Hematopoietic multipotent progenitor cell (in vitro differentiated cells): ENCODE results near the gene EFHC1. TPM values are rescaled to one million over a fixed set of nuclear protein-coding genes. Genes with fewer than 3 reads are reported as not detected.
"Not testable (repeated sequence)": the region's sequence is repeated elsewhere in the genome, so short reads cannot be mapped to it uniquely, and the experiment has no call there.

Experiments used
- DNase-seq, 3 donors: peaks; one replicate each; pipeline ENCODE4 v3.0.0-alpha.2; 2011 to 2015; ENCODE audit warnings: low read depth in 2 of 3, low spot score in 2 of 3
- total RNA-seq: library from RNA; depleted of rRNA; stranded (reverse); fragments of >200 nt; gene quantifications from one replicate; pipeline ENCODE4 v1.2.3, GENCODE V29; 2012

EFHC1 gene, protein sequence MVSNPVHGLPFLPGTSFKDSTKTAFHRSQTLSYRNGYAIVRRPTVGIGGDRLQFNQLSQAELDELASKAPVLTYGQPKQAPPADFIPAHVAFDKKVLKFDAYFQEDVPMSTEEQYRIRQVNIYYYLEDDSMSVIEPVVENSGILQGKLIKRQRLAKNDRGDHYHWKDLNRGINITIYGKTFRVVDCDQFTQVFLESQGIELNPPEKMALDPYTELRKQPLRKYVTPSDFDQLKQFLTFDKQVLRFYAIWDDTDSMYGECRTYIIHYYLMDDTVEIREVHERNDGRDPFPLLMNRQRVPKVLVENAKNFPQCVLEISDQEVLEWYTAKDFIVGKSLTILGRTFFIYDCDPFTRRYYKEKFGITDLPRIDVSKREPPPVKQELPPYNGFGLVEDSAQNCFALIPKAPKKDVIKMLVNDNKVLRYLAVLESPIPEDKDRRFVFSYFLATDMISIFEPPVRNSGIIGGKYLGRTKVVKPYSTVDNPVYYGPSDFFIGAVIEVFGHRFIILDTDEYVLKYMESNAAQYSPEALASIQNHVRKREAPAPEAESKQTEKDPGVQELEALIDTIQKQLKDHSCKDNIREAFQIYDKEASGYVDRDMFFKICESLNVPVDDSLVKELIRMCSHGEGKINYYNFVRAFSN
- total RNA-seq = 33.7 TPM

DNA sequence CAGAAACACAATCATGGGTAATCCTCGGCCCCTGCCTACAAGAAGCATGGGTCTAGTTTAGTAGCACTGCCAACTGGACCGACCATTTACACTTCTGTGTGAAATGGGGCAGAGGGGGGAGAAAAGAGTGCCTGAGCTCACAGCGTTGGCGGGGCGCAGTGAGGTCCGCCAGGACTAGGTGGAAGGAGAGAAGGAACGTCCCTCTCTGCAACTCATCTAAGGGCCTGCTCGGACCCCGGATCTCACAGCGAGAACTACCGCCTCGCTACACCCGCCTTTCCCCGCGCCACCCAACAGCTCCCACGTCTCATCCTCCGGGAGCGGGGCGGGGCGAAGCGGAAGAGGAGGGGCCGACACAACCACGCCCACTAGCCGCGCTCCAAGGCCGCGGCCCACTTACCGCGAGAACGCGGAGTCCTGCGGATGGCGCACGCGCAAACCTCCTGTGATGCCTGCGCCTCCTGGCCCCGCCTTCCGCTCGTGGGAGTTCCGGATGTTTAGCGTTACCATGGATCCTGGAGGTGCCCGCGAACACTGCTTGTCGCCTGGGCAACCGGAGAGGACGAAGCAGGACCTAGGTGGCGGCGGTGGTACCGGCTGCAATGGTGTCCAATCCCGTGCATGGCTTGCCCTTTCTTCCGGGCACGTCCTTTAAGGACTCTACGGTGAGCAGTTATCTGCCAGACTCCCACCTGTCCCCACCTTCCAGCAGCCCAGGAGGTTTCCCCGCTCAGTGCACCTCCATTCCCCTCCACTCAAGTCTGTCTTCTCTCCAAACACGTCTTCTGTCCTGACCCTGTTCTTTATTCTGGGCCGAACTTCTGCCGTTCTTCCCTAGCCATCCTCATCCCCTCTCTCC lies at the start of gene EFHC1:
EFHC1 (plus strand) TSS at position 534 of the 859 bp plus-strand sequence; CDS start at position 603, 69 bp downstream.
- DNase-seq = peak; percentile 95 to 98 (median 98)

DNA sequence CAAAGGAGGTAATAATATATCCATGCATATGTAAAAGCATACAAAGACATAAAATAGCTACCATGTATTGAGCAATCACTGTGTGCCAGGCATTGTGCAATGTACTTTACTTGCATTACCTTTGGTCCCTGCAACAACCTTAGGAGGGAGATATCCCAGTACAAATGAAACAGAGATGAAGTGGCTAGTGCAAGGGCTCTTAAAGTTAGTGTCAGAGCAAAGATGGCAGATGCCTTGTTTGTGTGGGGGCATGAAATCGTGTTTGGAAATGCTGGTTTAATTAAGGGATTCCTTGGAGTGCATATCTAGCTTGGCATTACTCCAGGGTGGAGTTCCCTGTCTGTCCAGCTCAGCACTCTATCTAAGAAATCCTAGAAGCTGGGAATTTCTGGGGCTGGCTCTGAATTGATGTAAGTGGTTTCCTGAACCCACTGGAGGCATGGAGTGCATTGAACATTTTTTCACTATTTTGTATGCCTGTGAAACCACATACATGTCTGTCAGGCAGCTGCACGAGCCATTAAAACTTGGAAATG lies 48.4 kb upstream of the EFHC1 start:
- no peak for DNase-seq

DNA sequence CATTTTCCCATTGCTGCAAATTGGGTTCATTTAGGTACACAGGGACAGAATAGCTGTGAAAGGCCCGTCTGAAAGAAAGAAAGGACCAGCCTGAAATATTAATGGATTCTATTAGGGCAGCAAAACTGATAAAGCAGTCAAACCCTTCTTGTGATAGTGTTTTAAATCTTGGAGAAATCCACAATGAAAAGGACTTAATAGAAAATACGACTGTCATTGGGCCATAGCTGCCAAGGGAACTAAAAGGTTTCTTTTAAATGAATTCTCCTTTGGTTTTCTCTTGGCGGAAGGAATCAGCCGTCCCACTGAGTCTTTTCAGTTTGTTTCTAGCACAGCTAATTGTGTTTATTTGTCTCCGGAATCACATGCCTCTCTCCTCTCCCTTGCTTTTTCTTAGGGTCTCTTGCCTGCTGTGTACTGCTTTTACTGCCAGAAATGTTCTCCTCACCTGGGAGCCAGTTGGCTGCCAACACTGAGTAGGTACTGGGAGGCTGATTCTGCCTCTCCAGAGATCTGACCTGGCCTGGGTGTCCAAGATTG lies 46.9 kb upstream of the EFHC1 start:
- DNase-seq = no peak

DNA sequence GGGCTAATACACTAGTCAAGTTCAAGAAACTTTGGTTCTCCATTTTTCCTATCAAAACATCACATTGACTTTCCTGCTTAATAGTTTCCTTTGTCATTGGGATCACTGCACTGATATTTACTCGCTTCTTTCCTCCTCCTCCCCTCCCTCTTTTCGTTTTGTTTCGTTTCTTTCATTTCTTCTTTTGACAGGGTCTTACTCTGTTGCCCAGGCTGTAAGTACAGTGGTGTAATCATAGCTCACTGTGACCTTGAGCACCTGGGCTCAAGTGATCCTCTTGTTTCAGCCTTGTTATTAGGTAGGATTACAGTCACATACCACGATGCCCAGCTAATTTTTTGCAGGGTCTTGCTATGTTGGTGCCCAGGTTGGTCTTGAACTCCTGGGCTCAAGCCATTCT lies 45.9 kb upstream of the EFHC1 start:
- no peak for DNase-seq

DNA sequence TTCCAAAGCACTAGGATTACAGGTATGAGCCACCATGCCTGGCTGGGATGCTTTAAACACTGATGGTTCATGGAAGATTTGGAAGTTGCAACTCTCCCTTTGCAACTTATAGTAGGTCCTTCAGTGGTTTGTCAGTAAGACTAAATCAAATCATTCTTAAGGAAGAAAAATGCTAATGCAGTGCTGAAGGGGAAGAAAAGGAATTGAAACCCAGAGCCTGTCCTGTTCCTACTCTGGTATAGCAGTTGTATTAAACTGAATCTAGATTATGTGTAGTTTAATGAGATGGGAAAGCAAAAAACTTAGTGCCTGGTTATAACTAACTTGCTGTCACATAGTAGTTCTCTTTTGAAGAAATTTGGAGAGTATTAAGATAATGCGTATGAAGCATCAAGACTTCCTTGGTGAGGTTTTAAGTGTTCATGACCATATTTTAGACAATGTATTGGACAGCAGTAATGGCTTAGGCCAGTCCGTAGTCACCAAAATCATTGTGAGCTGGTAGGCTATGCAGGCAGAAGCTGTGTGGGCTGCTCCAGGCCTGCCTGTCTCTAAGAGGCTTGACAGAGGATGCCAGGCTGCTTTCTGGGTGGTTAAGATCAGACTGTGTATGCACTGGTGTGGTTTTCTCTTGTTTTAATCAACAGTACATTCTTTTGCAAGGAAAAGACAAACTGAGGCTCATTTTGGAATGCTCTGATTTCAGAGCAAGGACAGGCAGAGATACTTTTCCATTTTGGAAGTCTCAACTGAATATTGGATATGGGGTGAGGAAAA lies 44.2 kb upstream of the EFHC1 start:
- no peak for DNase-seq

DNA sequence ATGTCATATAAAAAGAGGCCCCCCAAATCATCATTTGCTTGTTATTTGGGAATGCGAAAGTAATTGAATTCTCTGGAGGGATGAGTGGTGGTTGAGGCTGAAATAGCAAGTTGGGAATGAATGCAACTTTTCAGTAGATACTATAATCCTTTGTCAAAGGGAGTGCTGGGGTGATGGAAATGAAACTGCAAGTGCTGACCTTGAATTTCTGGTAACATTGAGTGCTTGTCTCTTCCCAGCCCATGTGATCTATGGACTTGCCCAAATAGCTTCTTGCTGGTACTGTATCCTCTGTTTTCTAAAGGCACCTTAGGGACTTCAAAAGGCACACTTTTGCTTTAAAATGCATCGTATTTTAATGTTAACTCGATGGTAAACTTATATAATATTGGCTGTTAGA lies 43.4 kb upstream of the EFHC1 start:
- no peak for DNase-seq

DNA sequence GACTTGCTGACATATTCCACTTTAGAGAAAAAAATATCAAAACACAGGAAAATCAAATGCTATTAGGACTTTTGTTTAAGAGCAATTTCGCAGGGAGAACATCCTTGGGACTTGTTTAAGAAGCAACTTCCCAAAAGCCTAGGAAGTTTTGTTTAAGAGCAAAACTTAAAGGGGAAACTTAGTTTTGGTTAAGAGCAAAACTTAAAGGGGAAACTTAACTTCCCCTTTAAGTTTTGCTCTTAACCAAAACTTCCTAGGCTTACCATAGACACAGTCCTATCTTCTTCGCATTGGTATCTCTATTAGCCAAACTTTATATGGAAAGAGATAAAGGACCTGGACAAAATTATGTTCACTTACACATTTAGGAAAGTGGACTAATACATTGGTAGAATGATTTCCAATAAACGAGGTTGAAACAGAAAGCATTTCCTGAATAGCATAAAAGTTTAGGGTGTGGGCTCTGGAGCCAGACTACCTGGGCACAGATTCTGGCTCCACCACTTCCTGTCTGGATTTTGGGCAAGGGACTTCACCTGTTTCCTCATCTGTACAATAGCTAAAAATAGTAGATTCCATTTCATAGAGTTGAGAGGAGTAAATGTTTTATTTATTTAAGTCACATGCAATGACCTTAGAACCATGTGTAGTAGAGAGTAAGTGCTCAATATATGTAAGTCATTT lies 42.5 kb upstream of the EFHC1 start:
- DNase-seq = no peak

DNA sequence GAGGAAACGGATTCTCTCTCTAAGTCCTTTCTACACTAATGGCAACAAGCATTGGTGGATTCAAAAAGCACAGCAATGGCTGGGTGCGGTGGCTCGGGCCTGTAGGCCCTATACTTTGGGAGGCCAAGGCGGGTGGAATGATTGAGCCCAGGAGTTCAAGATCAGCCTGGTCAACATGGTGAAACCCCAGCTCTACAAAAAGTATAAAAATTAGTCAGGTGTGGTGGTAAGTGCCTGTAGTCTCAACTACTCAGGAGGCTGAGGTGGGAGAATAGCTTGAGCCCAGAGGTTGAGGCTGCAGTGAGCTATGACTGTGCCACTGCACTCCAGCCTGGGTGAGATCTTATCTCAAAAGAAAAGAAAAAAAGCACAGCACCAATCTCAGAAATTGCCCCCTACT lies 38.9 kb upstream of the EFHC1 start:
- DNase-seq = no peak

DNA sequence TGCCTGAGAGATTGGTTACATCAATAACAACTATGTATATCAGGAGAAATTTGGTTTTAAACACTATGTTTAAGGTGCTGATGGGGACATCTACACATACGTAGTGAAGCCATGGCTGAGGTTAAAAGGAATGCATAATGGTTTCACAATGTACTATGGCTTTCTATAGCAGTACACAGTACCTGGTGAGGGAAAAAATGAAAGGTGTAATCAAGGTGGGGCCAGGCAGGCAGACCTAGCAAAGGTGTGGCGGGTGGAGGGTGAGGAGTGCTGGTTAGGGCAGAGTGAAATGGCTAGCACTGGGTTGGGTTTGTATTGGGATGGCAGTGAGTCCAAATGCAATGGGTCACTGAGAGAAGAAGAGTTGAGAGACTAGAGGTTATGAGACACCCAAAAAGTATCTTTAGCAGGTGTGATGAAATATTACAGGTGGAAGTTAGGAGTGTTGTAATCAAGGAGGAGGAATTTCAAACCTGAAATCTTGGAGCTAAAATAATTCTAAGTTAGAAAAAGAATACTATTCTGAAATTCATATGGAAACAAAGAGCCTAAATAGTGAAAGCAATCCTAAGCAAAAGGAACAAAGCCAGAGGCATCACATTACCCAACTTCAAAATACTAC lies 35.9 kb upstream of the EFHC1 start:
- no peak for DNase-seq

DNA sequence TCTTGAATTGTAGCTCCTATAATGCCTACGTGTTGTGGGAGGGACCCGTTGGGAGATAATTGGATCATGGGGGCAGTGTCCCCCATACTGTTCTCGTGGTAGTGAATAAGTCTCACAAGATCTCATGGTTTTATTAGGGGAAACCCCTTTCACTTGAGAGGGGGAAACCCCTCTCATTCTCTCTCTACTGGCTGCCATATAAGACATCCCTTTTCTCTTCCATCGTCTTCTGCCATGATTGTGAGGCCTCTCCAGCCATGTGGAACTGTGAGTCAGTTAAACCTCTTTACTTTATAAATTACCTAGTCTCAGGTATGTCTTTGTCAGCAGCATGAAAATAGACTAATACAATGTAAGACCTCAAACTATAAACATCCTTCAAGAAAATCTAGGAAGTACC lies 35.1 kb upstream of the EFHC1 start:
- no peak for DNase-seq

DNA sequence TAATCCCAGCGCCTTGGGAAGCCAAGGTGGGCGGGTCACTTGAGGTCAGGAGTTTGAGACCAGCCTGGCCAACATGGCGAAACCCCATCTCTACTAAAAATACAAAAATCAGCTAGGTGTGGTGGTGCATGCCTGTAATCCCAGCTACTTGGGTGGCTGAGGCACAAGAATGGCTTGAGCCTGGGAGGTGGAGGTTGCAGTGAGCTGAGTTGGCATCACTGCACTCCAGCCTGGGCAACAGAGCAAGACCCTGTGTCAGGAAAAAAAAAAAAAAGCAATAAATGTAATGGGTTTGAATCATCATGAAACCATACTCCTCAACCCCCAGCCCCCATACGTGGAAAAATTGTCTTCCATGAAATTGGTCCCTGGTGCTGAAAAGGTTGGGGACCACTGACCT lies 32.0 kb upstream of the EFHC1 start:
- not testable (repeated sequence) for DNase-seq

DNA sequence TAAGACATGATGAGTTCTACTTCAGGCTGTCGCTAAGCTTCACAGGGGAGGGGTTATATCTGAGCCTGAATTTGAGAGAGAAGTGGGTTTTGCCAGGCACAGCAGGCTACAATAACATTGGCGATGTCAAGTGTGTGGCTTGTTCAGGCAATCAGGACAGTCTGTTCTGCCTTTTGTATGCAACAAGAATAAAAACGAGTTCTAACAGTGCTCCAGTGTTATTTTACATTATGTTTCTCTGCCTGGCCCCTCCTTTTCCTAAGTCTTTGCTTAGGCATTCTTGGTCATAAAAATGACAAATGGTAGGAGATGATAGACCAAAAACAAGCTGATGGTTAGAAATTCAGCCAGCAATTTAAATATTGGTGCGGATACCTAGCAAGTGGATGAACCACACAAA lies 31.4 kb upstream of the EFHC1 start:
- DNase-seq = no peak

DNA sequence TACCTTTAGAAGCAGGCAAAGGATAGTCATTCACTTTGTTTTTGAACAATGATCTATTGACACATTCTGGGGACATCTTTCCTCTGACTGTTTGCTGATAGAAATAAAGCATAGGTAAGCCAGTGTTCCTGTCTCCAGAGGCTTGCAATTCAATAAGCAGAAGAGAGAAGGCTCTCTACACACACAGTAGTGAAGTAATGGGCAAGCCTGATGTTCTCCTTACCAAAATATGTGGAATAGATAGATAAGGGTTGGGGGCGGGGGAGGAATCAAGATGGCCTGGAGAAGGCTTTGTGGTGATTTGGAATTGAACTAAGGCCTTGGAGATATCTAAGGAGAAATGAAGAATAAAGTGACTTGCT lies 30.9 kb upstream of the EFHC1 start:
- no peak for DNase-seq

DNA sequence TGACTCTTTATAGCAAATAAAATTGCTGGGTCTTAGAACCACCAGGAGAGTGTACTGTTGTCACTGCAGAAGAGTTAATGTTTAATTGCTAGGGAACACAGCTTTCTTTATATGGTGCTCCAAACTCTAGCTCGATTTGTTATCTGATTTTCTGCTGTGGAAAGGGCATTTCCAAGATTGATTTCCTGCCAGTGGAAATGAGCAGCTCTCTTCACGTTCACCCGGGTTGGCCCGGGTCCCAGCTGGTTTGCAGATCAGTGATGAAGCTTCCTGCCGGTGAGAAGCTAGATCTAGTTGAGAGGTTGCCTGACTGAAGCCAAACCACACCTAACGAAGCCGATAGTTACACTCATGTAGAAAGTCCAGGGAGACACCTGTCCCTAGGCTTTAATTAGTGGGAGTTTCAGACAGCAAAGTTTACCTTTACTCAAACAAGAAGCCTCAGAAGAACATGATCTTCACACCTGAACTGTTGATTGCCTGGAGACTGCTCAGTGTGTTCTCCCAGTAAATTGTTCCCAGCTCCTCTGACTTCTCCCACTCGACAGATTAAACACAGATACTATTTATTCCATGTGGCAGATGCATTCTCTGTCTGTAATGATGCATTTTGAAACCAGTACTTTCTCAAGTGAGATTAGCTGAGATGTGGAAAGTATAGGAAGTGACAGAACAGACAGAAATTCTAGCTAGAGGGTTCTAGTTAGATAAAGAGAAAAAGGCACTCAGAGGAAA lies 30.3 kb upstream of the EFHC1 start:
- peak in 2 of 3 donors; percentile 40 to 65 for DNase-seq

DNA sequence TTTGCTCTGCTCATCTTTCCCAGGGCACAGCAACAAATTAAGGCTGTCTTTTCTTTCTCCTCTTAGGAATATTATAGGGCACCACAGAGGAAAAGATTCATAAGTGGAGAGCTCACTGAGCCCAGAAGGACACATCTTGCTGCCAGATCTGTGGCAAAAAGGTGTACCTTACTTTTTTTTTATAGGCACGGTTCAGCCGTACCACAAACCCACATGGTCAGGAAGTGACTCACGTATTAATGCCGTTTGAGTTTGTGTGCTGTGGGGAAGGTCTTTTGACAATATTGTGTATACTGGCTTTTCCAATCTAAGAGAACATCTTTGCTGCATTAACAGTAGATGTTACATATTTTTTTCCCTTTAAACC lies 29.8 kb upstream of the EFHC1 start:
- DNase-seq = peak; percentile 57 to 91 (median 86)

DNA sequence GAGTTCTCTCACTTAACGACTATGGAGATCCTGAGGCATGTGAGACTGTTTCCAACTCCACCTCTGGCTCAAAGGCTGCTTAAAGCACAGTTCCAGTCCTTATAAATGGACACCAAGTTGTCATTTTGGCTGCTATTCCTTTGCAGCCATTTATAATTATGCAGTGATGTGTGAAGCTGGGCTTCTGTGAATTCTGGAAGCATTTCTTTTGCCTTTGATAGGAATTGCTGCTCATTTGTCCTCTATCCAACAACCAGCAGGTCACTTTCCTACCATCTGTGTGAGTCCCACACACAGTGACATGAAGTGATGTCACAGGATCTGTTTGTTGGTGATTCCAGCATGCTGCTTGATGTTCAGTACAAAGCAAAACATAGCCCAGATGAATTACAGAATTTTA lies 28.5 kb upstream of the EFHC1 start:
- no peak for DNase-seq

DNA sequence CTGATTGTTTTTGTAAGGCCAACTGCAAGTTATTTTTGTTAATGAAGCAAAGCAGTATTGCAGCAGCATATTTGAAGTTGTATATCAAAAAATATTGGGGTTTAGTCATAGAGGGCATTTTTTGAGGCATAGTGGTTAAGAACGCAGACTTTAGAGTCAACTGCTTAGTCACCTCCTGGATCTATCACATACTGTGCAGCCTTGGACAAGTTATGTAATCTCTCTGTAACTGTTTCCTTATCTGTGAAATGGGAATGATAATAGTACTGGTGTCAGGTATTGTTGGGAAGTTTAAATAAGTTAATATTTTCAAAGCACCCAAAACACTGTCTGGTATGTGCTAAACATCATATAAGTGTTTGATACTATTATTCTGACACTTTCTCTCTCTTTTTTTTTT lies 27.2 kb upstream of the EFHC1 start:
- DNase-seq = no peak

DNA sequence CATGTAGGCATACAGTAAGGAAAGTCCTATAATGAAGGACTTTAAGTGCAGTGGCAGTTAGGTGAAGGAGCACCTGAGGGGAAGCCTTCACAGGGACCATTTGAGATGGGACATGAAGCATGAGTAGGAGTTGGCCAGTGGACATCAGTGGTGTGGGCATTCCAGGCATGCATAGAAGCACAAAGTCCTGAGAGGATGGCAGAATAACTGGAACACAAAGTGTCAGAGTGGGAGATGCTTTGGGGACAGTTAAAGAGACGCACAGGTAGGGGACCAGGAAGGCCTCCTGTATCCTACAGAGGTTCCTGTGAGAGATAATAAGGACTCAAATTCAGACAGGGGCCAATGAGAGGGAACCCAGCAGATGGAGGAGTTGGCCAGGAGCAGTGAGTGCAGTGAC lies 26.4 kb upstream of the EFHC1 start:
- DNase-seq = no peak

DNA sequence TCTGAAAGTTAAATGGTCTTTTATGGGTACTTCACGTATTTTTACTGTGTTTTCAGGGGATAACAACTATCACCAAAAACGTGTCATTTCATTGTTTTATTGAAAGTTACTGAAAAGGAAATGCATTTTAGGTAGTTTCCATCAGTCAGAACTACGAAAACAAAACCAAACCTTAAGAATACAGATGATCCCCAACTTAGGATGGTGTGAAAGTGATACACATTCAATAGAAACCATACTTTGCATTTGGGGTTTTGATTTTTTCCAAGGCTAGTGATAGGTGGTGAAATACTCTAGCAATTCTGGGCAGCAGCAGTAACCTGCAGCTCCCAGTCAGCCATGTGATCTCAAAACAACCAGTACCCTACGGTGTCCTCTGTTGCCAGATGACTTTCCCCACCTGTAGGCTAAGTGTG lies 25.9 kb upstream of the EFHC1 start:
- no peak for DNase-seq
